HG03039 (cell line): ENCODE data around the gene SH3BGRL.
"Not testable (repeated sequence)": the region's sequence is repeated elsewhere in the genome, so short reads cannot be mapped to it uniquely, and the experiment has no call there.

Source experiments
- ATAC-seq: cut with Tn5 transposase; IDR thresholded peaks from one replicate; pipeline ENCODE4 v1.9.1; 2021; ENCODE audit warnings: mild to moderate bottlenecking, moderate library complexity; ENCODE audit not compliant: unreplicated experiment

SH3BGRL gene

GRCh38 chrX:81259020-81259713, 57.3 kb downstream of the SH3BGRL start:
- ATAC-seq: no peak

DNA sequence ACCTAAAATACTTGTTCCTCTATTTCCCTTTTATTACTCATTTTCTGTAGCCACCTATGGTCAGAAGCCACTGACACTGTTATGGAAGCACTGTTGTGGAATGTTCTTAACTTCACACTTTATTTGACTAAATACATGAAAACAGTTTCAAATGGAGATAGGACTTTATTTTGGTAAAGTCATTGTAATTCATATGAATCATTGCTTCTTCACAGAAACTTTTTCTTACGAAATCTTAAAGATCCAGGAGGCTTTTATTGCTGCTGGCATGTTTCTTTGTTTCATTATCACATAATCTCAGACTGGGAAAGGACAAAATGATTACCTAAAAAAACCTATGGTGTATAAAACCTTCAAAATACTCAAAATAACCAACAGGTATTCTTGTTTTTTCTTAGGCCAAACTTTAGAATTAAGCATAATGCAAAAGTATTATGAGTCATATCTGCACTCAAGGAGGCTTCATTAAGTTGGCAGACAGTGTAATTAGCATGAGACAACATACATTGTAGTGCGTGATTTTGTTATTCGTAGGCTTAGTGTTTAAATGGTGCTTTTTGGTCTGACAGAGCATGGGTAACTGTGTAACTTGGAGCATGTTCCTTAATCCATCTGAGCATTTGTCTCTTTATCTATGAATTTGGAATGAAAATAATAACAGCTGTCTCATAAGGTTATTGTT, 58.0 kb downstream of the SH3BGRL start:
- ATAC-seq: no peak

DNA sequence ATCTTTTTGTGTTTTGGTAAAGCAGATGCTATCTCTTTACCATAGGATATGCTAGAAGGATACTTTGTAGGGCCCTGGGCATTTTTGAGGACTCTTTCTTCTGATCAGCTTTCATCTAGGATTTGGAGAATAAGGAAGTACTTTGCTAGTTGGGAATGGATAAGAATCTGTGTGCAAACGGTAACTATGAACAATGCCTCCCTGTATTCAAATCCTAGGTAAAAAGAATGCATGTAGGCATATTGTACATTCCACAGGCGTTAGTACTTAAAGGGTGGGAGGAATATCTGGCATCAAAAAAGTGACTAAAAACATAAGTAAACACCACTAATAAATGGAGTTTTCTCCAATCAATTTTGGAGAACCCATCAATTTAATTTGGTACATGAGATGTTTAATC, 59.7 kb downstream of the SH3BGRL start:
- ATAC-seq: no peak

DNA sequence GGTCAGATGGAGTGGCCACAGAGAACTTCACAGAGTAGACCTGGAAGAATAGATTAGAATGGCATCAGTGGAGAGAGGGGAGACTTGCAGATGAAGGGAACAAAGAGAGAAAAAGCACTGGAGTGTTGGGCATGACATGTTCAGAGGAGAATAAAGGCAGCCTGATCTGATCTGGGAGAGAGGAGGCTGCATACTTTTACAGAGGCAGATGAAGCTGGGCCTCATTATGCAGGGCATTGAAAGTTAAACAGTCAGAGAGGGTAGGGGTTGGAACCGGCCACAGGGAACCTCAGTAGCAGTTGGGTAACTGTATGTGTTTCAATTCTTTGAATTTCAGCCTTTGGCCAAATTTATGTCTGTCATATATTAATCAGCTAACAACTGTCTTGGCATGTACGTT, 61.2 kb downstream of the SH3BGRL start:
- no peak for ATAC-seq

DNA sequence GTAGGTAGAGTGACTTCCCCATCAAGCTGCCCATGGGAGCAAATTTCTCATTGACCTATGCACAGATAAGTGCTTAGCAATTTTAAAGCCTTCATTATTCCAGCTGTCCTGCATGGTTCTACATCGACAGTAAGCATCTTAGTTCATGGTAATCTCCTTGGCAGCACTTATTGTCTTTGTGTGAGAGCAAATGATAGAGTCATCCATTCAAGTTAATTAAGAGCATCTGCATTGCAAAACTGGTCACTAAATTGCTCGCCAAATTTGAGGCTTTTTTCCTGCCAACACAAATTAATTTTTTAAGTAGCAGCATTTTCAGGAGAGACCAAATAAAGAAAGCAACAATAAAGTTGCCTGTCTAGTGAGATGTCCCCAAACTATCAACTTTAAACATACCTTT, 76.7 kb downstream of the SH3BGRL start:
- ATAC-seq: no peak

- ATAC-seq: no peak
These were observed 78.2 kb downstream of the SH3BGRL start for GRCh38 chrX:81280148-81280547.

DNA sequence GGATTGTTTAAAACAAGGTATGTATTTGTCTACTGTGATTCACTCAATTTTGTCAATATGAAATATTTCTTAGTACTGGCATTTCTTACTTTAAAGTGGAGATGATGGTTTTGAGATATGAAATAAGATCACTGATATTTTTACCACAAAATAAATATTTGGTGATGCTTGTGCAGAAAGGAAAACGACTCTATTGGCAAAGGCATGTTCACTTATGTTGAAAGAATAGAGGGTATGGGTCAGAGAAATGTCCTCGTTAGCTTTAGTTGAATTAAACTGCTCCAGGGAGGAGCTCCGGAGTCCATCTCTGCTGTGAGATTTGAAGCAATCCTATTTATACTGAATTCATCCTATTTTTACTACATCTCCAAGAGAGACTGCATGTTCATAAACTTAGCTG, 84.2 kb downstream of the SH3BGRL start:
- no peak for ATAC-seq

GRCh38 chrX:81286608-81287007, 84.7 kb downstream of the SH3BGRL start:
- no peak for ATAC-seq

DNA sequence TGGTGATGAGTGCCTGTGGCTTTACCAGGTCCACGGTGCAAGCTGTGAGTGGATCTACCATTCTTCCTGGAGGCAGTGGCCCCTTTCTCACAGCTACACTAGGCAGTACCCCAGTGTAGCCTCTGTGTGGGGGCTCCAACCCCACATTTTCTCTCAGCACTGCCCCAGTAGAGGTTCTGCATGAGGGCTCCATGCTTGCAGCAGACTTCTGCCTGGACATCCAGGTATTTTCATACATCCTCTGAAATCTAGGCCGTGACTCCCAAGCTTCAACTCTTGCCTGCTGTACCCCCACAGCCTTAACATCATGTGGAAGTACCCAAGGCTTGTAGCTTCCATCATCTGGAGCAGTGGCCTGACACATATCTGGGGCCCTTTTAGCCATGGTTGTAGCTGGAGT, 90.1 kb downstream of the SH3BGRL start:
- no peak for ATAC-seq

DNA sequence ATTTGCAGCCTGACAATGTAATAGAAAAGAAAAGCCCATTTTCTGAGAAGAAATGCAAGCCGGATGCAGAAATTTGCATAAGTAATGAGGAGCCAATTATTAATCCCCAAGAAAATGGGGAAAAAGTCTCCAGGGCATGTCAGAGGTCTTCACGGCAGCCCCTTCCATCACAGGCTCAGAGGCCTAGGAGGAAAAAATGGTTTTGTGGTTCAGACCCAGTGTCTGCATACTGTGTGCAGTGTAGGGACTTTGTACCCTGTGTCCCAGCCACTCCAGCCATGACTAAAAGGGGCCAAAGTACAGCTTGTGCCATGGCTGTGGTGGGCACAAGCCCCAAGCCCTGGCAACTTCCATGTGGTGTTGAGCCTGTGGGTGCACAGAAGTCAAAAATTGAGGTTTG, 92.2 kb downstream of the SH3BGRL start:
- ATAC-seq: no peak

GRCh38 chrX:81301877-81302276, 100.0 kb downstream of the SH3BGRL start:
- no peak for ATAC-seq

GRCh38 chrX:81304563-81304962, 102.7 kb downstream of the SH3BGRL start:
- ATAC-seq: no peak

DNA sequence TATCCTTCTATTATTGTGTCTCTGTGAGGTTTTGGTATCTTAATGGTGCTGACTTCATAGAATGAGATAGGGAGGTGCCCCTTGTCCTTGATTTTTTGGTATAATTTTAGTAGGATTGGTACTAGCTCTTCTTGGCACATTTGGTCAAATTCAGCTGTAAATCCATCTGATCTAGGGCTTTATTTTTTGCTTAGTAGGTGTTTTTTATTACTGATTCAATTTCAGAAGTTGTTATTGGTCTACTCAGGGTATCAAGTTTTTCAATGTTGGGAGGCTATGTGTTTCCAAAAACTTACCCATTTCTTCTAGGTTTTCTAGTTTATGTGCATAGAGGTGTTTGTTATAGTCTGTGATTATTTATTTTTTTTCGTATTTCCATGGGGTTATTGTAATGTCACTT, 103.3 kb downstream of the SH3BGRL start:
- ATAC-seq: no peak

GRCh38 chrX:81308086-81308829, 106.4 kb downstream of the SH3BGRL start:
- no peak for ATAC-seq

- ATAC-seq: no peak
These were observed 114.3 kb downstream of the SH3BGRL start for GRCh38 chrX:81316163-81316562.

GRCh38 chrX:81331653-81332052, 129.8 kb downstream of the SH3BGRL start:
- ATAC-seq: not testable (repeated sequence)

- no peak for ATAC-seq
These were observed 134.7 kb downstream of the SH3BGRL start for GRCh38 chrX:81336455-81337152.

DNA sequence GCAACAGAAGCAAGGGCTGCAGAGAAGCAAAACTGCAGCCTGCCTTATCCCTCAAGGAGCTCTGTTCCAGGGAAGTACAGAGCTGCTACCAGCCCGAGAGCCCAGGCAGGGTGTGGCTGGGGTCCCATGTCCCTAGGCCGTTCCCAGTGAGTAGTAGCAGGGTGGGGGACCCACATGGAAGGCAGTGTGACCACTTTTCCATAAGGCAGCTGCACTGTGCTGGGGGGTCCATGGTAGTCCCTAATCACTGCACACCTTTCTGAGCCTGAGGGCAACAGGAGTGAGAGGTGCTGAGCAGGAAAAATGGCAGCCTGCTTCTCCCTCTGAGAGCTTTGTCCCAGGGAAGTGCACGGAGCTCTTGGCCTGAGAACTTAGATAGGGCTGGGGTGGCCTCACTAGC, 135.9 kb downstream of the SH3BGRL start:
- ATAC-seq: no peak

DNA sequence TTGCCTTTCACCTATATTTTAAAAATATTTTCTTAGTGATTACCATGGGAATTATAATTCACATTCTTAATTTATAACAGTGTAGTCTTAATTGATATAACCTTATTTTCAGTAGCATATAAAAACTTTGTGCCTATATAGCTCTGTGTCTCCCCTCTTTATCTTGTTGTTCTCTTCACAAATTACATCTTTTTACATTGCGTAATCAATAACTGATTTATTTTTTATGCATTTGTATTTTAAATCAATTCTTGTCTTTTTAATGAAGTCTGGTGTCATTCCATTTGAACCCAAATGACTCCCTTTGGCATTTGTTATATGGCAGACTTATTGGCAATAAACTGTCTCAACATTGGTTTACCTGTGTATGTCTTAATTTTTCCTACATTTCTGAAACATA, 137.0 kb downstream of the SH3BGRL start:
- no peak for ATAC-seq

- ATAC-seq: not testable (repeated sequence)
These were observed 143.4 kb downstream of the SH3BGRL start for GRCh38 chrX:81345296-81345695.
